IPS DF 4.7 (cell line): ENCODE results near the gene TMEM269.

ENCODE experiments used
- DNase-seq: peaks from one replicate; pipeline ENCODE4 v3.0.0-alpha.2; 2013; ENCODE audit warnings: low spot score; ENCODE audit errors: extremely low read depth

Gene TMEM269

DNA sequence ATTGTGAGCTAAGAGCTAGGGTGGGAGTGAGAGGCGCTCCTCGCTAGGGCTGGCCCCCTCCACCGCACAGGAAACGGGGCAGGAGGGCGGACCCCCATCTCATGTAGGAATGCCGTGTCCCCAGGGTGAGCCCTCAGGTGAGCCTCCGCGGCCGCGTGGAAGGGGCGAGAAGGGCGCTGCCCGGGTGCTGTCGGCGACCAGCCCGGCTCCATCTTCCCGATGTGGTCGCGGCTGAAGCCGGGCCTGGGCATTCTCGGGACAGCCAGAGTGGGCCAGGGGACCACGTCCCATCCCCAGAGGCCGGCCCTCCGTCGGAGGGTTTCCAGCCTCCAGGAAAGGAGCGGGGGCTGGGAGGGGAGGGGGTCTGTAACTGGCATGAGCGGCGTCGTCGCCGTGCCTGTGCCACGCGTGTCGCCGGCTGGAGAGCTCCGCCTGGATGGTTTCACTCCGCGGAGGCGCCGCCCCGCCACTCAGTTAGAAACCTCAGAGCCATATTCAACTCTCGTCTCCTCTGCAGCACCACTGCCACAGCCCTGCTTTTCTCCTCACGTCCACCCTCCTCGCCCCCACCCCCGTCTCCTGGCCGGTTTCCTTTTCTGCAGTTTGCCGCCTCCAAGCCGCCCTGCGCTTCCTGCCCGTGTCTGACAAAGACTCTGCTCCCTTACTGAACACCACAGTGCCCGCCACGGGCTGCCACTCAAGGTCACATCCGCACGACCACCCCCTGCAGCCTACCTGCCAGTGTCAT is at the start of gene TMEM269:
TMEM269 (plus strand) TSS at position 46 of the 748 bp plus-strand sequence. CDS start 4,903 bp downstream, outside the sequence.
- DNase-seq, result no peak

DNA sequence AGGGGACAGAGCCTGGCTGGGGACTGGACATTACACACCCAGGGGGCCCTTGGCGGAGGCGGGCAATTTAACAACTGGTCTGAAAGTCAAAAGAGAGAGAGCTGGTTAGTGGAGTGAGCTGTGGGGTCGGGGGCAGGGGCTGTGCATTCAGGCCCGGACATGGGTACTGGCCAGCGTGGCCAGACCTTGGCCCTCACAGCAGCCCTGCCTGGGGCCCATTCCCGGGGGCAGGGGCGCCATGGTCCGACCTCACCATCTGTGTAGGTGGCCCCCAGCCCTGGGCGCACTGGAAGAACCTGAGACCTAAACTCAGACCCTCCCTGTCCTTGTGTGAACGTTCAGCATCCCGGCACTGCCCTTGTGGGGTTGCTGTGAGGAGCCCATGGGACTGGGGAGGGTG is 49.7 kb upstream of the TMEM269 start:
- DNase-seq, result no peak

DNA sequence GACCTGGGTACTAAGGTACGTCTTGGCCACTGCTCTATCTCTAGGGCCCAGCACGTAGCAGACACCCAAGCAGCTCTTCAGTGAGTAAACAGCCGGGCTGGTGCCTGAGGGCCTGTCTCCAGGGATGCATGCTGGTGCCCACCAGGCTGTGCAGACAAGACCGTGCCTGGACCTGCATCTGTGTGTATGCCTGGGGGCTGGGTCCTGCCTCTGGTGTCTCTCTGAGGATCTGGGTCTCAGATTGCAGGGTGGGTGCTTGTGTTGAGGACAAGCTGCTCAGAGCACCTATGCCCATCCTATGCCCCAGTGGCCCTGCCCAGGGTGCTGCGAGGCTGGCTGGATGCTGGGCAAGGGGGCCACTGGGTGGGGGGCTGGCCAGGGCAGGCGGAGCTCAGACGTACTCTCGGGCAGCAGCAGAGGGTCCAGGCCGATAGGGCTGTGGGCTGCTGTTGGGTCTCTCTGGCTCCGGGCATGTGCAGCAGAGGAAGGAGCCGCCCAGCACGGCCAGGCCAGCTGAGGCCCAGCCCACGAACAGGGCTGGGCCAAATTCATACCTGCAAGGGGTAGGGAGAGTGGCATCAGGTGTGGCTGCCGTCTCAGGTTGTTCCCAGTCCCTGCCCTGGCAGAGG is 49.2 kb upstream of the TMEM269 start:
- no peak for DNase-seq

DNA sequence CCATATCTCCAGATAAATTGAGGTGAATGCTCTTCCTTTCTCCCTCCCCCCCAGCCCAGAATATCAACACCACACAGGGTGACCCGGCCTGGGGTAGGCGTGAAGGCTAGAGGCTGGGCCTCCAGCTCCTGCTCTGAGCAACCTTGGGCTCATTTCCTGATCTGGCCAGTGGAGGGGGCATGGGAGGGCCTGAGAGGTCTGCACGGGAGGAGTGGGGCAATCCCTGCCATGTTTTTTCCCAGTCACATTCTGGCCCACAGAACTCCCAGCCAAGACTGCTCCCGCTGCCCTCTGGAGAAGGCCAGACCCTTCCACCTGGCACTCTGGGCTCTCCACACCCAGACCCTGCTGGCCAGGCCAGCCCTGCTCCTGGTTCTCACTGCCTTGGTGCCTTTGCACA is 48.6 kb upstream of the TMEM269 start:
- DNase-seq, result no peak

- DNase-seq, result no peak
Measured at GRCh38 chr1:42736571-42737200, 48.1 kb upstream of the TMEM269 start.

GRCh38 chr1:42737257-42737656 is 47.5 kb upstream of the TMEM269 start:
- no peak for DNase-seq

- DNase-seq, result no peak
Measured at GRCh38 chr1:42737986-42738677, 46.7 kb upstream of the TMEM269 start.

- no peak for DNase-seq
Measured at GRCh38 chr1:42738678-42739226, 46.0 kb upstream of the TMEM269 start.

DNA sequence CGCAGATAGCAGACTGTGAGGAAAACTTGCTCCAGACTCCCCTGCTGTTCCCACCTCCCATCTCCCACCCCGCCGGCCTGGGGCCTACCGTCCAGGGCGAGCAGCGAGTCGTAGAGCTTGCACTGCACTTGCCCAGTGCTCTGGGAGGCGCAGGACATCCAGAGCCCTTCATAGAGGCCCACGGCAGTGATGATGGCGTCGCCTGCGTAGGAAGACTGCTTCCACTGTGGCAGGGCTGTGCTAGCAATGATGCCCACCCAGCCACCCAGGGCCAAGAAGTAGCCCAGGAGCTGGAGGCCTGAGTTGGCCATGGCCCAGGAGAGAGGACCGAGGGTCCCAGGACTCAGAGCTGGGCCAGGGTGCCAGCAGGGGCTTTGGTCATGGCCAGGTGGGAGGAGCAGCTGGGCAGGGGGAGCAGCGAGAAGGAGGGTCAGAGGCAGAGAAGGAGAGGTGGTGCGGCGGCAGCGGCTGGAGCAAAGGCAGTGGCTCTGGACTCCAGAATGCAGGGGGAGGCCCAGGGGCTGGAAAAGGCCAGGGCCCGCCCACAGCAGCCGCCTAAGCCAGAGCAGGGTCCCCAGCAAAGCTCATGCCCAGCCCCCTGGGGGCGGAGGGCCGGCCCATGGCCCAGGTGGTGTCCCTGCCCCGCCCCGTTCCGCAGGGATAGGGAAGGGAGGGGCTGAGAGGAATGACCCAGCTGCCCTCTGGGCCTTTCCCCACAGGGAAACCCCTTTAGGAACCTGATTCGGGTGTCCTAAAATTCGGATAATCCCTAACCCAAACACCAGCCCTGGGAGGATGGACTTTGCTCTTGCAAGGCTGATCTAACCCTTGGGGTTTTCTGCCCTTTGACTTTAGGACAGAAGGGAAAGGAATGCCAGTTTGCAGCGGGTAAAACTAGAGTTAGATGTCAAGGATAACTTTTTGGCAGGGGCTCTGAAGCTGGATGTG is 44.8 kb upstream of the TMEM269 start, which contains the start of gene CLDN19:
CLDN19 (minus strand) TSS at position 484 of the 948 bp plus-strand sequence; CDS start at position 311, 173 bp downstream.
- DNase-seq, result peak; percentile 66

DNA sequence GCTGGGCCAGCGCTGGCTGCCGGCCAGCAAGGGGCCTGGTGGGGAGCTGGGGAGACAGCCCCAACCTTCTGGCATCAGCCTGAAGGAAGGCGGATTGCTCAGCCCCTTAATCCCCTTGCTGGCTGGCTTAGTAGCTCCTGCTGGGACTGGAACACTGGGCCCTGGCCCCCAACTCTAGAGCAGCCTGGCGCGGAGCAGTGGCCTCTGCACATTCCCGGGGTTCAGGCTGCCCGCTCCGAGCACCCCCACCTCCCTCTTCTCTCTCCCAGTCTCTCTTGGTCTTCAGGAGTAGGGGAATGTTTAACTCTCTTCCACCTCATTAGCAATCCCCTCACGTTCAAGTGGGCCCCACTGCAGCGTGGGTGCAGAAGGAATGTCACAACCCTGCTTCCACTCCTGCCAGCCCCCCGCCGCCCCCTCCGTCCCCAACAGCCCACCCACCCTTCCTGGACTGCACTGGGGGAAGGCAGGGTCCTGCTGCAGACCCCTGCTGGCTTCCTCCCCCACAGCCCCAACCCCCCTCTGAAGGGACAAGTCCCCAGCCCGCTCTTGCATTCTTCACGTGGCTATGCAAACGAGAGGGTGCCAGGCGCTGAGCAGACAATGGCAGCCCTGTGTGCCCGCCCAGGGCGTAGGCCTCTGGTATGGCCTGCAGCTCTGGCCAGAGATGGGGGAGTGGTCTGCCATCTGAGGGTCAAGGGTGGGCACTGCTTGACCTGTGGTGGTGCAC is 43.8 kb upstream of the TMEM269 start:
- no peak for DNase-seq

- DNase-seq, result no peak
Measured at GRCh38 chr1:42741706-42742105, 43.1 kb upstream of the TMEM269 start.

DNA sequence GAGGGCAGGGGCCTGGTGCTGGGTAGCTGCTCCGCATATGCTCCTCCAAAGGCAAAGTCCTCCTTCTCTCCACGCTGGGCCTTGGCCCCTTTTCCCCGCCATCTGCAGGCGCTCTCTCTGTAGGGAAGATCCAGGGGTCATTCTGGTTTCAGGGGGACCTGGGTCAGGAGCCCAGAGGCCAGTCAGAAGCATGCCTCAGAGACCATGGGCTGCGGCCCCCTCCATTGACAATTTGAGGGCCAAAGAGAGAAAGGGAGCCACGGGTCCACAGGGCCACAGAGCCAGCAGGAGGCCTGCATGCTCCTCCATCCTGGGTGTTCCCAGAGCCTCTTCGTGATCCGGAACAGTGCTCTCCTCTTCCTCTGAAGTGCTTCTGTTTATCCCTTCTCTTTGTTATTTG is 42.6 kb upstream of the TMEM269 start:
- no peak for DNase-seq

DNA sequence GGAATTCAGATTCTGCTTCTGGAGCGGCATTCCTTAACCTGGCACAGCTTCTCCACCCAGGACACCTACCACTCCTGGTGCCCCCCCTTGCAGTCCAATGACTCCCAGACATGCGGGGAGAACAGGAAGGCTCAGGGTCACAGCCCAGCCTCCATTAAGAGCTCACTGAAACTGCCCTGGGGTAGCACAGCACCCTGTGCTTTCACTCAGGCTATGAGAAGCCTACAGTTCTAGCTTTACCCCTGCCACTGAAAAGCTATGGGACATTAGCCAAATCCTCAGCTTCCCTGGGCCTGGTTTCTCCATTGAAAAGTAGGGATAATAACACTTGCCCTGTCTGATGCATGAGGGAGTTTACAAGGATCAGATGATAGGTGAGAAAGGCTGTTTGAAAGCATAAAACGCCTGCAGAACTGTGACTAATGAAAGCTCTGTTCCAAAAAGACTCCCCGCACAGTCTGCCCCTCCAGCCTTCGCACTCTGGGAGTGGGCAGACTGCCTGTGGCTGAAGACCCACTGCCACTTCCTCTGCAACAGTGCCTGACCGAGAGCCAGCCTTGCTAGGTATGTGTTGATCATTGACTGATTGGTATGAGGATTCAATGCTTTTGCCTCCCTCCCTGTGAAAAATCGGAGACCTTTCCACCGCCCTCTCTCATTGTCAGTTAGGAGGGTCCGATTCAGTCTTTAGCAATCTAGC is 42.0 kb upstream of the TMEM269 start:
- DNase-seq, result no peak

DNA sequence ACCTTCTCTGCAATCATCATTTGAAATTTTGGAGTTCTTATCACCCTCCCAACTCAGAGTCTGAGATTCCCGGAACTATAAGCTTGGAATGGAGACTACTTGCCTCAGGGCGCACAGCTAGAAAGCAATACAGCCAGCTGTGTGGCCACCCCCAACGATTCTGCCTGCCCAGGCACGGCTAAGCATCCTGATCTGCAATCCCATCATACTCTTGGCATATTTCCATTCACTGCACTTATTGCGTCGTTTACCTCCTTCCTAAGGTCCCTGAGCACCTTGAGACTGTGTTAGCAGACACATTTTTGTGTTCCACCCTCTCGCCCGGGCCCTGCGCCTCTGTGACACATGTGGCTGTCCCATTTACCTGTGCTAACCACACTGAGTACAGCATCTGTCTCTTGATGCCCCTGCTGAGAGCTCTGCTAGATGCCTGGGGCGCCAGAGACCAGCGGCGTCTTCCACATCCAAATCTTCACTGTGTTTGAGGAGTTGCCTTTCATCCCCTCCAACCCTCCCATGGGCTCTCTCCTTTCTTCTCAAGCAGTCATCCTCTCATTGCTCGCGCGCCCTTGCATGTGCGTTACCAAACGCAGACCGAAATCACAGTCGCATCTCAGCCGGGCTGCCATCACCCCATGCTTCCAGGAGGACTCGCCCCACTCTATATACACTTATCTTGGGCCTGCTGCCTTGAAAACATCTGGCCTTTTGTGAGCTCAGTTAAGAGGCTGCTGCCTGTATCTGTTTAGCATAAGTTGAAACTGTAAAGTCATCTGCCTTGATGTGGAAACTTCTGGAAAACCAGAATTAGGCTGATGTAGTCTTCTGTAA is 41.3 kb upstream of the TMEM269 start:
- DNase-seq, result no peak

DNA sequence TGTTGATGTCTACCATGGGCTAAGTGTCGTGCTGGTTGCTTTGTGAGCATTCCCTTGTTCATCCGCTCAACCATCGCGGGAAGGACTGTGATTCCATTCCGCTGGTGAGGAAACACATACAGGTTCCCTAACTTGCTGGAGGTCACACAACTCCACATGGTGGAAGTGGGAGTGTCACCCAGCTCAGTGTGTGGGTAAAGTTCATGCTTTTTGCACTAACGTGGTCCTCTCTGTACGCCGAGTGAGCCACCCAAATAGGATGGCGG is 40.7 kb upstream of the TMEM269 start:
- no peak for DNase-seq

- DNase-seq, result no peak
Measured at GRCh38 chr1:42745851-42746250, 38.9 kb upstream of the TMEM269 start.

- DNase-seq, result no peak
Measured at GRCh38 chr1:42746436-42747105, 38.2 kb upstream of the TMEM269 start.

GRCh38 chr1:42747125-42747524 is 37.7 kb upstream of the TMEM269 start:
- no peak for DNase-seq
